Bronchial epithelial cell (primary cell): ENCODE results near the gene FCGR3B. TPM values are rescaled to one million over a fixed set of nuclear protein-coding genes. Genes with fewer than 3 reads are reported as not detected.
"Not testable (repeated sequence)": the region's sequence is repeated elsewhere in the genome, so short reads cannot be mapped to it uniquely, and the experiment has no call there.

ENCODE experiments used
- DNase-seq: peaks from one replicate; pipeline ENCODE4 v3.0.0-alpha.2; 2010; ENCODE audit warnings: low read depth
- FAIRE-seq: peaks from 2 replicates; lab custom pipeline; 2011; peaks lifted over from hg19 to GRCh38; lab: Jason Lieb, UNC
- H3K27me3 ChIP-seq: 2 replicates; pipeline ENCODE4 v1.5.1; 2011; ENCODE audit warnings: low read length; ENCODE audit not compliant: control insufficient read depth, insufficient read depth
- H3K36me3 ChIP-seq: 2 replicates; pipeline ENCODE4 v1.5.1; 2011; ENCODE audit warnings: low read length; ENCODE audit not compliant: control insufficient read depth, insufficient read depth
- H3K4me3 ChIP-seq: 2 replicates; pipeline ENCODE4 v1.5.1; 2011; ENCODE audit warnings: mild to moderate bottlenecking, low read depth, low read length, control low read depth
- total RNA-seq: library from RNA; depleted of rRNA; stranded (reverse); fragments of >200 nt; gene quantifications from 2 replicates; pipeline ENCODE4 v1.2.1, GENCODE V29; 2014
- TF ChIP-seq, protein P1 (sequence below): IDR thresholded peaks from 2 replicates; pipeline ENCODE4 v1.5.1; 2011; ENCODE audit warnings: mild to moderate bottlenecking, moderate library complexity, low read length, control low read depth, inconsistent platforms; ENCODE audit not compliant: insufficient read depth, severe bottlenecking

Gene FCGR3B
- total RNA-seq, 1 donor from 2014 or later, result not detected

DNA sequence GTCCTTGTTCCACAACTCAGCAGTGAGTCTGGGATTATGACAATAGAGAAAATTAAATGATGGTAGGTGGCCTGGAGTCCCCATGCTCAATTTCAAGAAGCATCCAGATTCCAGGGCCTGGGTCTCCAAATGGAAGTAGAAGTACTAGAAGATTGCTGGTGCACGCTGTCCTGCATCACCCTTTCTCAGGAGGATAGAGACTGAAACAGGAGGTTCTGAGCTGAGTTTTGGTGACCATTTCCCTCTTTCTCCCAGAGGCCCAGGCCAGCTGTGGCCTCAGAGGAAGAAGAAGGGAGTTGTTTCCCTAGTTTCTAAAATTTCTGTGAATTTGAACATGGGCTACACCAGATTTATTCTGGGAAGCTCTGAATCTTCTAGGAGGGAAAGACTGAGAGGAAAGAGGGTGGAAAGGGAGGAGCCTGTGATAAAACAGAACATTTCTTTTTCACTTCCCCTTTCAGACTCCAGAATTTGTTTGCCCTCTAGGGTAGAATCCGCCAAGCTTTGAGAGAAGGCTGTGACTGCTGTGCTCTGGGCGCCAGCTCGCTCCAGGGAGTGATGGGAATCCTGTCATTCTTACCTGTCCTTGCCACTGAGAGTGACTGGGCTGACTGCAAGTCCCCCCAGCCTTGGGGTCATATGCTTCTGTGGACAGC is 31.8 kb upstream of the FCGR3B start, which contains the start of gene FCGR2B:
Gene FCGR2B (plus strand): TSS at position 460 of the 656 bp plus-strand sequence. CDS start 99 bp downstream, at position 559.
- DNase-seq, H3K4me3 ChIP-seq, H3K36me3 ChIP-seq, FAIRE-seq, H3K27me3 ChIP-seq: not testable (repeated sequence)

DNA sequence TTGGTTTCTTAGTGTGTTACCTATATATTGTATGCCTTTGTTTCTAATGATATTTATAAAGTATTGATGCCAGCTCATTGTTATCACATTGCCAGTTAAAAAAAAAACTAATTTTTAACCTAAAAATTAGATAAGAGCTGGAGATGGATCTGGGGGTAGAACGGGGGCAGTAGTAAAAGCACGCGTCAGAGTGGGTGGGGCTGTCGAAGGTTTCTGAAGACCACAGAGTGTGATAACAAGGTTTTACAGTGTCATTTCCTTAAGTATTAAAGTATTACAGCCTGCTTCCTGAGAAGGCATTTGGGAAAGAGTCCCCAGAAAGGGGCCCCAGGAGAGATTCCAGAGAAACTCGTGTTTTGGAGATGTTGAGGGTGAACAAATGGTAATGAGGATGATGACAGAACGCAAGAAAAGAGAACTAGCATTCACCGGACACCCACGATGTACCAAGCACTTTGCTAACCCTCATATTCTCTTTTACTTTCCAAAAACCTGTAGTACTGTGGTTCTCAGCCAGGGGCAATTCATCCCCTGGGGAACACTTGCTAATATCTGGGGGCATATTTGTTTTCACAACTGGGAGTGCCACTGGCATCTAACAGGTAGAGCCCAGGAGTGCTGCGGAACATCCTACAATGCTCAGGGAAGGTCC is 30.8 kb upstream of the FCGR3B start:
- not testable (repeated sequence) for H3K36me3 ChIP-seq, FAIRE-seq, H3K4me3 ChIP-seq, DNase-seq, H3K27me3 ChIP-seq

DNA sequence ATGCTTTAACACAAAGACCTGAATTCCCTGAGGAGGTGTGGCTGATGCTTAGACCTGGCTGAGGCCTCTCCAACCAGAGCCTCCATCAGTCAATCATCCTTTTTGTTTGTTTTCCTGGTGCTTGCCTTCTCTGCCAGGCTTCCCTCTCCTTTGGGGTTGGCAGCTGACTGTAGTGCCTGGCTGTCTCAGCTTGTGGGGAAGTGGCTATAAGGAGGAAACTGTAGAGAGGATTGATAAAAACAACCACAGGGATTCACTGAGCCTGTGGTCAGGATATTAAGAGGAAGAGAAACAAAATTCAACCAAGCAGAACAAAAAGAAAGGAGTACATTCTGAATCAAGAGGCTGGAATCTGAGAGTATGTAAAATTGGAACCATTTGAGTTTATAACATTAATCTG is 27.5 kb upstream of the FCGR3B start:
- FAIRE-seq, H3K27me3 ChIP-seq, DNase-seq, H3K36me3 ChIP-seq, H3K4me3 ChIP-seq: not testable (repeated sequence)

DNA sequence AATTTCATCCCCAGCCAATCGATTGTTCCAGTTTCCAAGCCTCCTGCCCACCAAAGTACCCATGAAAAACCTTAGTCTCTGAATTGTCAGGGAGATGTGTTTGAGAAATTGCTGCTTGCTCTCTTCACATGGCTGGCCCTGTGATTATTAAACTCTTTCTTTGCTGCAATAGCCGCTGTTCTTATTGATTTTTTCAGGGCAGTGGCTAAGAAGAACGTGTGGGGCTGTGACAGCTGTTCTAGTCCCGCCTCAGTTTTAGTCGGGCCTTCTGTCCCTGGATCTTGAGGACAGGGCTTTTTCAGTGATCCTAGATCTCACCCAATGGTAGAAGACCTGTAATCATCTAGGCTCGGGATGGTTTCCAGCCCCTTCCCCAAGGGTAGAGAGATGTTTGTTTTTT is 23.0 kb upstream of the FCGR3B start:
- H3K27me3 ChIP-seq, DNase-seq, H3K4me3 ChIP-seq, H3K36me3 ChIP-seq, FAIRE-seq: not testable (repeated sequence)

DNA sequence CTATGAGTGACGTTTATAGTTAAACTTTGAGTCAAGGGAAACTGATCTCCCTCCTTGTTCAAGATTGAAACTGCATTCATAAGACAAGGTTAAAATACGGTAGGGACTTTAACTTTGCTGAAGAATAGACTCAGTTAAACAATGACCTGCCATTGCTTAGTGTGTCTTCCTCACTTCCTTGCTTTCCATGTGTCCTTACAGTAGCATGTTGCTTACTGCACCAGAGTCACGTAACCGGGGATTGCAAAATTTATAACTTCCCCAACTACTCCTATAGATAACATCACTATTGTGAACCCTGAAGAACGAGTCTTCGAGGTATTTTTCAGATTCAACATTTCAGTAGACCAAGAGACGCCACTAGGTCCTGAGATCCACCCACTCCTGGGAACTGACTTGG is 22.6 kb upstream of the FCGR3B start:
- not testable (repeated sequence) for H3K36me3 ChIP-seq, H3K27me3 ChIP-seq, DNase-seq, H3K4me3 ChIP-seq, FAIRE-seq

DNA sequence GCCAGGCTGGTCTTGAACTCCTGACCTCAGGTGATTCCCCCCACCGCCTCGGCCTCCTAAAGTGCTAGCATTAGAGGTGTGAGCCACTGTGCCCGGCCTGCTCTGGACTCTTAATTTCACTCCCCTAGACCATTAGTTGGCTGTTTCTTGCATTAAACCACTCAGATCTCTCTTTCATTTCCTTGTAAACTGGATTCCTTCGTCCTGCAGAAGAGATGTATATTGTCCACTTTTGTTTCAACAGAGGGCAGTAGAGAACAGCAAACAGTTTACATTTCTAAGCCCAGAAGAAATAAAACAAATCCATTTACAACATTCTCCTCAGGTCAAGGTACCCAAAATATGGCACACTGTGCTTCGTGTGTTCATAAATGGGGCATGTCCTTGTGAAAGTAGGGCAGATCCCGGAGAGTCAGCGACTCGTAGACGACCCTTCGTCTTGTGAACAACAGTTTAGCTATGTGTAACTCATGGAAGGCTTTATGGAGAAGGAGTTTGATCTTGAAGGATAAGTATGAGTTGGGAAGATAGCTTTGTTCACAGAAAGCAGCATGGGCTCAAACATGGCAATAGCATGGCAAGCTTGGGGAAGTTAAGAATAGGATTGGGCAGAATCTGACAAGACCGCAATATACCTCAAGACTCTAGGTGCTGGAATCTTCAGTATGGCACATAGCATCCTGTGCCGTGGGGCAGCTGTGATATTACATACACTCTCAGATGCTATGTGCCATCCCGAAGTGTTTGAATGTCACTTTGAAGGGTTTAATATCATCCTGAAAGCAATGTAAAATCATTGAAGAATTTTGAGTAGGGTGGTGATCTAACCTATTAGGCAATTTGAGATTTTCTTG is 16.8 kb upstream of the FCGR3B start:
- TF ChIP-seq, protein P1, sequence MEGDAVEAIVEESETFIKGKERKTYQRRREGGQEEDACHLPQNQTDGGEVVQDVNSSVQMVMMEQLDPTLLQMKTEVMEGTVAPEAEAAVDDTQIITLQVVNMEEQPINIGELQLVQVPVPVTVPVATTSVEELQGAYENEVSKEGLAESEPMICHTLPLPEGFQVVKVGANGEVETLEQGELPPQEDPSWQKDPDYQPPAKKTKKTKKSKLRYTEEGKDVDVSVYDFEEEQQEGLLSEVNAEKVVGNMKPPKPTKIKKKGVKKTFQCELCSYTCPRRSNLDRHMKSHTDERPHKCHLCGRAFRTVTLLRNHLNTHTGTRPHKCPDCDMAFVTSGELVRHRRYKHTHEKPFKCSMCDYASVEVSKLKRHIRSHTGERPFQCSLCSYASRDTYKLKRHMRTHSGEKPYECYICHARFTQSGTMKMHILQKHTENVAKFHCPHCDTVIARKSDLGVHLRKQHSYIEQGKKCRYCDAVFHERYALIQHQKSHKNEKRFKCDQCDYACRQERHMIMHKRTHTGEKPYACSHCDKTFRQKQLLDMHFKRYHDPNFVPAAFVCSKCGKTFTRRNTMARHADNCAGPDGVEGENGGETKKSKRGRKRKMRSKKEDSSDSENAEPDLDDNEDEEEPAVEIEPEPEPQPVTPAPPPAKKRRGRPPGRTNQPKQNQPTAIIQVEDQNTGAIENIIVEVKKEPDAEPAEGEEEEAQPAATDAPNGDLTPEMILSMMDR, result peak; percentile 33
- not testable (repeated sequence) for H3K27me3 ChIP-seq, H3K4me3 ChIP-seq, H3K36me3 ChIP-seq, FAIRE-seq
- peak; percentile 46 for DNase-seq

DNA sequence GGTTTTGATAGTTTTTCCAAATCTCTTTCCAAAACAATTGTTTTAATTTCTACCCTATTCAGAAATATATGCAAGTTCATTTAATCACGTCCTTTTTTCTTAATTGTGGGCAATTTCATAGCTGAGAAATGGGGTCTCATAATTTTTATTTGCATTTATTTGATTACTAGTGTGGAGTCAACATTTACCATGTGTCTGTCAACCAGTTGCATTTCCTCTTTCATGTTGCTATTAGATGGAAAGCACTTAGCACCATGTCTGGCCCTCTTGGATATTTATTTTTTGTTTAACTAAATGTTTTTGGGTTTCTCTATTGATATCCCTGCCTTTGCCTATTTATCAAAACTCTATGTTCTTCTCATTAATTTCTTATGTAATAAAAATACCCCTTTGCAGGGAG is 13.9 kb upstream of the FCGR3B start:
- FAIRE-seq, H3K36me3 ChIP-seq, H3K27me3 ChIP-seq, H3K4me3 ChIP-seq, DNase-seq: not testable (repeated sequence)

DNA sequence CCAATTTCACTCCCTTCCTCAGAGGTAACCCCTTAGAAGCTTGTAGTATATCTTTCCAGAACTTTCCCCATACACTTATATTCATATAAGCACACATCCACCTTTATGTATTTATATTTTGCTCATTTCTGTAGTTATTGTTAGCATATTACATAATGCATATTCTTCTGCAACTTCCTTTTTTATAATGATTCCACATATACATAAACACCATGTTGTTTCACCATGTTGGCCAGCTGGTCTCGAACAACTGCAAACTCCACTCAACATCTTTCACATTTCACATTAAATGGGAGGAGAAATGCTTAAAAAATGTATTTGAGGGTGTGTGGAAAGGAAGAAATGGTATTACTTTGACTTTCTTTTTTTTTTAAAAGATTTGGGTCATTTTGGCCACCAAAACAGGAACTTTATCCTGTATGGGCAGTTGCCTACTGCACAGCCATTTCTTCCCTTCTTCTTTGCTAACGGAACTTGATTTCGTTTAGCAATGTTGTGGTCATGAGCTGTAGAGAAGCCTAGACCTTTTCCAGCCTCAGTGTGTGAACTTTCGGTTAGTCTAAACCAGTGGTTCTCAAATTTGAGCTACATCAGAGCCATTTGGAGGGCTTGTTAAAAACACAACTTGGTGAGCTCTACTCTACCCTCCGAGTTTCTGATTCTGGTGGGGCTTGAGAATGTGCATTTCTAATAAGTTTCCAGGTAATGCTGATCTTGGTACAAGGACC is 12.7 kb upstream of the FCGR3B start:
- H3K4me3 ChIP-seq, FAIRE-seq, H3K36me3 ChIP-seq, DNase-seq, H3K27me3 ChIP-seq: not testable (repeated sequence)

DNA sequence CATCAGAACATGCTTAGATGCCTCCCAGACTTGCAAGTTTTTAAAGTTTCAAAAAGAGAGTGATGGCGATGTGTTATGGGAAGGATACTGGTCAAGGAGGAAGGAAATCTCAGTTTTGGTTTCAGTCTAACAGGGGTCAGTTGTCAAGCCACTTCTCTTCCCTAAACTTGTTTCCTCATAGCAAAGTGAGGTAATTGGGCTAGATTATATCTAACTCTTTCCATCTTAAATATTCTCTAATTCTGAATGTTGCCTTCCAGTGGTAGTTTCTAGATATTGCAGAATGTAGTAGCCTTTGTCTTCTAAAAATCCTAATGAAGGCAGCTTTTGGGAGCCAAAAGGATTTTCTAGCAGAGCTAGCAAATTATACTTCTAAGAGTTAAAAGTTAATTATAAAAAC is 11.7 kb upstream of the FCGR3B start:
- H3K27me3 ChIP-seq, H3K4me3 ChIP-seq, FAIRE-seq, DNase-seq, H3K36me3 ChIP-seq: not testable (repeated sequence)

DNA sequence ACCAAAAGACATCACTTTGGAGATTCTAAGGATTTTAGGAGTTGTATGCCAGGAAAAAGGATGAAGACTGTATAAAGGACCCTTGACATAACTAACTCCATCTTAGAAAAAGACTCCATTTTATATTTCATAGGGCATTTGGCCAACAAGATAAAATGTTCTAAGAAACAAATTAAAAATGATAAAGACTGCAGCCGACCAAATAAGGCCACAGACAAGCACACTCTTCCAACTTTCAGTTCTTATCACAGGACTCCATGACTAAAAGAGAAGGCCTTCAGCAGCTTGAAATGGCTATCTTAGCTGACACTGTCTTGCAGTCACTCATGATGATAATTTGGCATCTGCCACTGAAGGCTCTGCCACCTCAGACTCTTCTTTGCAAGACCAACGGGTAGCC is 8.2 kb upstream of the FCGR3B start:
- FAIRE-seq, DNase-seq, H3K27me3 ChIP-seq, H3K4me3 ChIP-seq, H3K36me3 ChIP-seq: not testable (repeated sequence)

DNA sequence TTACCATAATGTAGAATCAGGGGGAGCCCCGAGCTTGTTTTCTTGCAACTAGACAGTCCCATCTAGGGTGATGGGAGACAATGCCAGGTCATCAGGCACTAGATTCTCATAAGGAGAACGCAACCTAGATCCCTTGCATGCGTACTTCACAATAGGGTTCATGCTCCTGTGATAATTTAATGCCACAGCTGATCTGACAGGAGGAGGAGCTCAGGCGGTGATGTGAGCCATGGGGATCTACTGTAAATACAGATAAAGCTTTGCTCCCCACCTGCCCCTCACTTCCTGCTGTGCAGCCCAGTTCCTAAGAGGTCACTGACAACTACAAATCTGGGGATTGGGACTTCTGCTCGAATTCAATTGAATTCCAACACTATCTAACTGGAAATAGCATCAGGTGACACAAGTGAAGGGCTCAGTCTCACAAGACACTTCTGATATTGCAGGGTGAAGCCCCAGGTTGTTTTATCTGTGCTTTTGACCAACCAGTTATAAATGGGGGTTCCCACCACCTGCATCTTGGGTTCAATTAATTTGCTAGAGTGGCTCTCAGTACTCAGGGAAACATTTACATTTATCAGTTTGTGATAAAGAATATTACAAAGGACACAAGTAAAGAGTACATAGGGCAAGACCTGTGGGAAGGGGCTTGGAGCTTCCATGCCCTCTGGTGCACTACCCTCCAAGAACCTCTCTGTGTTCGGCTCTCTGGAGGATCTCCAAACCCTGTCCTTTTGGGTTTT is 7.4 kb upstream of the FCGR3B start:
- H3K4me3 ChIP-seq, H3K27me3 ChIP-seq, DNase-seq, FAIRE-seq, H3K36me3 ChIP-seq: not testable (repeated sequence)

DNA sequence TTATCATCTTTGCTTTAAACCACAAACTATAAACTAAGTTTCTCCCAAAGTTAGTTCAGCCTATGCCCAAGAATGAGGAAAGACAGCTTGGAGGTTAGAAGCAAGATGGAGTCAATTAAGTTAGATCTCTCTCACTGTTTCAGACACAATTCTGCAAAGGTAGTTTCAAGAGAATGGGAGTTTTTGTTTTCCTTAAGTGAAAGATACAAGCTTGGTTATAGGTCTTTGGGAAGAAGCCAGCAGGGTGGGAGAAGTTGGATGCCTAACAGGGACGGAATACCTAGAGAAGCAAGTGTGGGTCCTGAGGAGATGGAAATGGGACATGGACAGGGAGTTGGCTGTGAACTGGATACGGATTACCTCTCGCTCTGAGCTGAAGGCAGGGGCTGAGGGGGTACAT is 6.0 kb upstream of the FCGR3B start:
- not testable (repeated sequence) for FAIRE-seq, H3K36me3 ChIP-seq, DNase-seq

More for the DNA sequence above, 6.0 kb upstream of the FCGR3B start:
- not testable (repeated sequence) for H3K4me3 ChIP-seq, H3K27me3 ChIP-seq
